ENCODE measurements around the gene AREL1. TPM values are rescaled to one million over a fixed set of nuclear protein-coding genes. Genes with fewer than 3 reads are reported as not detected.

AREL1 gene
- polyA plus RNA-seq, 1 experiment = 52.7 TPM

DNA sequence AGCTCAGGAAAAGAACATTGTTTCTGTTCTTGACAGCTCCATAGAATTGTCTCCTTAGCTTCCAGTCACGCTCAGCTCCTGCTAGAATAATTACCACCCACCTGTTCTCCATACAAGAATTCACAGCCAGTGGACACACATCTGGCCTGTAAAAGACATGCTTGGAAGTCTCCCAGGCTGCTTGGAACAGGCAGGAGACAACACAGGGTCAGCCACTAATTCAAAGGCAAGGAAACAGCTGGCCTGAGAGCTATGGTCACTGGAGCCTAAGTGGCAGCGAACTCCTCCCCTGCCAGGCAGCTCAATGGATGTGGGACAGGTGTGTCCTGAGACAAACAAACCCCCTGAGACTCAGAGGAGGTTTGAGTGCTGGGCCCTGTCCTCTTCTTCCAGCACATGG lies 77.9 kb downstream of the AREL1 start:
- no peaks in the 10 kb centered on the region for H3K27me3 ChIP-seq (ENCODE audit: control insufficient read depth, insufficient read depth, low read length)
- POLR2A ChIA-PET = interaction anchor here (0.6 to 0.7 kb wide), 2 partner anchors 18 to 66 kb away, joined by 4 to 10 read pairs; no protein-coding TSS in a partner anchor
- H3K36me3 ChIP-seq (ENCODE audit: control insufficient read depth, insufficient read depth, low read length) = no peaks in the 10 kb centered on the region
- DNase-seq (ENCODE audit: low read depth) = no peak
- TF ChIP-seq, protein P1, sequence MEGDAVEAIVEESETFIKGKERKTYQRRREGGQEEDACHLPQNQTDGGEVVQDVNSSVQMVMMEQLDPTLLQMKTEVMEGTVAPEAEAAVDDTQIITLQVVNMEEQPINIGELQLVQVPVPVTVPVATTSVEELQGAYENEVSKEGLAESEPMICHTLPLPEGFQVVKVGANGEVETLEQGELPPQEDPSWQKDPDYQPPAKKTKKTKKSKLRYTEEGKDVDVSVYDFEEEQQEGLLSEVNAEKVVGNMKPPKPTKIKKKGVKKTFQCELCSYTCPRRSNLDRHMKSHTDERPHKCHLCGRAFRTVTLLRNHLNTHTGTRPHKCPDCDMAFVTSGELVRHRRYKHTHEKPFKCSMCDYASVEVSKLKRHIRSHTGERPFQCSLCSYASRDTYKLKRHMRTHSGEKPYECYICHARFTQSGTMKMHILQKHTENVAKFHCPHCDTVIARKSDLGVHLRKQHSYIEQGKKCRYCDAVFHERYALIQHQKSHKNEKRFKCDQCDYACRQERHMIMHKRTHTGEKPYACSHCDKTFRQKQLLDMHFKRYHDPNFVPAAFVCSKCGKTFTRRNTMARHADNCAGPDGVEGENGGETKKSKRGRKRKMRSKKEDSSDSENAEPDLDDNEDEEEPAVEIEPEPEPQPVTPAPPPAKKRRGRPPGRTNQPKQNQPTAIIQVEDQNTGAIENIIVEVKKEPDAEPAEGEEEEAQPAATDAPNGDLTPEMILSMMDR (IDR thresholded peaks at IDR 0.05; ENCODE audit: insufficient read depth, low read depth, low read length) = no peak
- H3K4me3 ChIP-seq (ENCODE audit: low read depth, low read length) = no peak overlapping the region
- CTCF ChIA-PET = interaction anchor here (1.0 to 3.6 kb wide), 3 partner anchors 14 to 24 kb away, joined by 3 to 24 read pairs (median 3); partner anchors contain the start of gene LTBP2

DNA sequence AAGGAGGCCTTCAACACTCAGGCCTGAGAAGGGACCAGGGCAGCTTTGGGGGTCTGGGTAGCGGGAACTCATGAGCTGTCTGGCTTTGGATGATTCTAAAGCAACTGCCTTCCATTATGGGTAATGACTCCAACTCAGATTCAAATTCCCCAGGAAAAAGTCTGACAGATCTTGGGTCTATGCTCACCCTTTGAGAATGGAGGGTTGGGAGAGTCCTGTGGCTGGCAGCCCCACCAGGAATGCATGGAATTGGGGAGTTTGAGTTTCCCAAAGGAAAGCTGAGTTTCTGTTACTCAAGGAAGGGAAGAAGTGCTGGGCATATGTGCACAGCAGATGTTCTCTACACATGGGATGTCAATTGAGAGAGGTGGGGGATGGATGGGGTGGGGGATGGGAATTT lies 78.4 kb downstream of the AREL1 start:
- Histone ChIP-seq H3K36me3 (ENCODE audit: control insufficient read depth, insufficient read depth, low read length) (no peaks in the 10 kb centered on the region), H3K27me3 (ENCODE audit: control insufficient read depth, insufficient read depth, low read length) (no peaks in the 10 kb centered on the region), H3K4me3 (ENCODE audit: low read depth, low read length) (no peak overlapping the region)
- ChIA-PET CTCF (interaction anchor here (0.7 to 3.6 kb wide), 7 partner anchors 14 to 30 kb away, joined by 3 to 24 read pairs (median 3); partner anchors contain the start of gene LTBP2), POLR2A (interaction anchor here (0.5 to 0.7 kb wide), 3 partner anchors 17 to 185 kb away, joined by 4 to 14 read pairs (median 10); no protein-coding TSS in a partner anchor)
- TF ChIP-seq, protein P1 (IDR thresholded peaks at IDR 0.05; ENCODE audit: insufficient read depth, low read depth, low read length) = no peak
- no peak for DNase-seq (ENCODE audit: low read depth)

DNA sequence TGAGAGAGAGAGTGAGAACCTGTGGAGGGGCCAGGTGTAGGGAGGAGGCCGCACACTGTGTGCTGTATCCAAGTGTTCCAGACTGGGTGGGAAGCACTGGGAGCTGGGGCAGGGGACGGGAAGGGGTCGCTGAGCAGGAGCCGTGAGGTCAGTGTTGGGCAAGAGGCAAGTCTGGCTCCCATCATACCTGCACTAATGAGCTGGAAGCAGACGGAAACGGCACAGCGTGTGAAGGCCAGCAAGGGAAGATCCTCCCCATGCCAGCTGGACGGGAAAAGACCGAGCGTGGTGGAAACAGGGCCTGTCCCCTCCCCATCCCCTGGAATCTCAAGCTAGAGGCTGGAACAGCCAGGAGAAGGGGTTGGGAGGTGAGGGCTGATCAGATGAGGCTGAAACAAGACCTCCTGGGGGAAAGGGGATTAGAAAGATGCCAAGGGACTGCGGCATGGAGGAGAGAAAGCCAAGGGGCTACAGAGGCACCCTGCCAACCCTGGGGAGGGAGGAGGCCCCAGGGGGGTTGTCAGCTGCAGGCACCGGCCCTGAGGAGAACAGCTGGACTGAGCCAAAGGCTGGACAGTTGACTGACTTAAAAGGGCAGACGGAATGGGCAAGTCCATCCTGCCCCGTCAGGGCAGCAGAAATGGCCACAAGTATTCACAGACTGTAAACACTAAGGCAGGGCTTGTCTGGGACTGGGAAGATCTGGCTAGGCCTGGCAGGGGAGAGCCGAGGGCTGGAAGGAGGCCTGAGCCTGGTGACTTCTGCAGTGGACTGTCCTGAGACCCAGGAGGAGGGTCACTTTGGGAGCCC lies 81.8 kb downstream of the AREL1 start:
- H3K27me3 ChIP-seq (ENCODE audit: control insufficient read depth, insufficient read depth, low read length) = no peaks in the 10 kb centered on the region

DNA sequence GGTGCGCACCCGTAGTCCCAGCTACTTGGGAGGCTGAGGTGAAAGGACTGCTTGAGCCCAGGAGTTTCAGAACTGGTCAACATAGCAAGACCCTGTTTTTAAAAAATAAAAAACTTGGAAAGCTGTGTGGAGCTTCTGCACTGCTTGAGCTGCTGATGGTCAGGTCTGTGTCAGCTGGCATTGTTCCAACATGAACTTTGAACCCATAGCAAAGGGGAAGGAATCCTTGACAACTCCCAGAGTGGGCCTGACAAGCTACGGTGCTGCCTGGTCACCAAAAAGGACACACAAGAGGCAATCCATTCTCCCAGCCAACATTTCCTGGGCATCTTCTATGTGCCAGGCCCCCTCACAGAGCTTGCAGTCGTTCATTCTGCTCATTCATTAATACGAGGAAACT lies 84.5 kb downstream of the AREL1 start:
- ChIA-PET POLR2A (no interaction called here), CTCF (interaction anchor here (0.6 to 1.2 kb wide), 3 partner anchors 11 to 16 kb away, joined by 3 read pairs; no protein-coding TSS in a partner anchor)
- Histone ChIP-seq H3K4me3 (ENCODE audit: low read depth, low read length) (no peak overlapping the region), H3K27me3 (ENCODE audit: control insufficient read depth, insufficient read depth, low read length) (no peaks in the 10 kb centered on the region), H3K36me3 (ENCODE audit: control insufficient read depth, insufficient read depth, low read length) (no peaks in the 10 kb centered on the region)
- TF ChIP-seq, protein P1 (IDR thresholded peaks at IDR 0.05; ENCODE audit: insufficient read depth, low read depth, low read length) = no peak
- DNase-seq (ENCODE audit: low read depth) = no peak

More for the DNA sequence above, 81.8 kb downstream of the AREL1 start:
- no peak for DNase-seq (ENCODE audit: low read depth)
- ChIA-PET CTCF (interaction anchor here (1.7 to 1.9 kb wide), 2 partner anchors 11 to 19 kb away, joined by 4 to 7 read pairs; partner anchors contain the start of gene LTBP2), POLR2A (no interaction called here)
- Histone ChIP-seq H3K4me3 (ENCODE audit: low read depth, low read length) (no peak overlapping the region), H3K36me3 (ENCODE audit: control insufficient read depth, insufficient read depth, low read length) (no peaks in the 10 kb centered on the region)
- TF ChIP-seq, protein P1 (IDR thresholded peaks at IDR 0.05; ENCODE audit: insufficient read depth, low read depth, low read length) = no peak

DNA sequence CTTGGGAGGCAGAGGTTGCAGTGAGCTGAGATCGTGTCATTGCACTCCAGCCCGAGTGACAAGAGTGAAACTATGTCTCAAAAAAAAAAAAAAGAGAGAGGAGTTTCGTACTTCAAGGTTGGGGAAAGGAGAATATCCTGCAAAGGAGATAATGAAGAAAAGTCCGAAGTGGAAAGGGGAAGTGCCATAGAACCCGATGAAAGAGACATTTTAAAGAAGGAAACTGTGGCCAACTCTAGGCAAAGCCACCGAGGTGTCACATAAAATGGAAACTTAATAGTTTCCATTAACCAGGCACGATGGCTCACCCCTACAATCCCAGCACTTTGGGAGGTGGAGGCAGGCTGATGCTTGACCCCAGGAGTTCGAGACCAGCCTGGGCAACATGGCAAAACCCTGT lies 85.8 kb downstream of the AREL1 start:
- no peak overlapping the region for H3K4me3 ChIP-seq (ENCODE audit: low read depth, low read length)
- H3K36me3 ChIP-seq (ENCODE audit: control insufficient read depth, insufficient read depth, low read length) = no peaks in the 10 kb centered on the region
- ChIA-PET CTCF (no interaction called here), POLR2A (no interaction called here)
- H3K27me3 ChIP-seq (ENCODE audit: control insufficient read depth, insufficient read depth, low read length) = no peaks in the 10 kb centered on the region
- no peak for DNase-seq (ENCODE audit: low read depth)
- TF ChIP-seq, protein P1 (IDR thresholded peaks at IDR 0.05; ENCODE audit: insufficient read depth, low read depth, low read length) = no peak

All from BJ (cell line).